Osteocyte (in vitro differentiated cells): ENCODE results near the gene AKNA. TPM values are rescaled to one million over a fixed set of nuclear protein-coding genes. Genes with fewer than 3 reads are reported as not detected.
A peak's percentile ranks its signal among the peaks of the same experiment; 100 is the strongest.

ENCODE experiments used
- DNase-seq: peaks from one replicate; pipeline ENCODE4 v3.0.0; 2021; ENCODE audit warnings: mixed read lengths; ENCODE audit not compliant: unreplicated experiment; ENCODE audit errors: extremely low spot score
- H3K27ac Mint-ChIP-seq: one replicate; pipeline ENCODE4 v1.8.0; 2021; ENCODE audit warnings: mild to moderate bottlenecking, mixed read lengths; ENCODE audit not compliant: unreplicated experiment
- H3K27me3 Mint-ChIP-seq: one replicate; pipeline ENCODE4 v1.8.0; 2021; ENCODE audit warnings: mixed read lengths; ENCODE audit not compliant: unreplicated experiment
- H3K36me3 Mint-ChIP-seq: one replicate; pipeline ENCODE4 v1.8.0; 2021; ENCODE audit warnings: mixed read lengths; ENCODE audit not compliant: unreplicated experiment
- H3K4me1 Mint-ChIP-seq: one replicate; pipeline ENCODE4 v1.8.0; 2021; ENCODE audit warnings: mixed read lengths; ENCODE audit not compliant: unreplicated experiment
- H3K4me3 Mint-ChIP-seq: one replicate; pipeline ENCODE4 v1.8.0; 2021; ENCODE audit warnings: mild to moderate bottlenecking, moderate library complexity, mixed read lengths; ENCODE audit not compliant: unreplicated experiment
- H3K9me3 Mint-ChIP-seq: one replicate; pipeline ENCODE4 v1.8.0; 2021; ENCODE audit warnings: mixed read lengths; ENCODE audit not compliant: unreplicated experiment
- total RNA-seq: library from RNA; stranded (reverse); gene quantifications from 2 replicates; pipeline ENCODE4 v1.2.1, GENCODE V29; 2021
- TF ChIP-seq, protein P1 (sequence below): fragments of 200-600 bp; sonication (generic); IDR thresholded peaks from 2 replicates; pipeline ENCODE4 v1.5.0; 2021; ENCODE audit warnings: antibody characterized with exemption, mild to moderate bottlenecking, moderate library complexity

Gene AKNA
- total RNA-seq, 1 donor from 2014 or later = 36.0 TPM

DNA sequence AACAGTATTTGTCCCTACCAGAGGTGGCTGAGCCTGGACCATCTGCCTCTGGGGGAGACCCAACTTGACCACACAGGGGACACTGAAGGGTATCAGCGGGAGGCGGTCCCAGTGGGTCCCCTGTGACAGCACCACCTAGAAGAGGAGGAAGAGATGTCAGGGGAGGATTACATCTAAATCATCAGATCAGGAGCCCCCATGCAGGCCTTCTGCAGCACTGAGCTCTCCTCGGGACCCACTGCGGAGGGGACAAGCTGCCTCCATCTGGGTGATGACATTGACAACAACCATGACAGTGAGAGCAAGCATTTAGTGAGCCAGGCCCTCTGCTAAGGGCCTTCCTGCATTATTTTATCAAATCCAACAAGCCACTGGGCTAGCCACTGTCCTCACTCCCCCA, 45.8 kb downstream of the AKNA start:
- Mint-ChIP-seq H3K4me1 (no peaks in the 10 kb centered on the region), H3K4me3 (no peak overlapping the region), H3K27ac (no peak overlapping the region), H3K9me3 (no peaks in the 10 kb centered on the region), H3K36me3 (peaks cover 58% of the 10 kb centered on the region), H3K27me3 (no peaks in the 10 kb centered on the region)
- TF ChIP-seq, protein P1, sequence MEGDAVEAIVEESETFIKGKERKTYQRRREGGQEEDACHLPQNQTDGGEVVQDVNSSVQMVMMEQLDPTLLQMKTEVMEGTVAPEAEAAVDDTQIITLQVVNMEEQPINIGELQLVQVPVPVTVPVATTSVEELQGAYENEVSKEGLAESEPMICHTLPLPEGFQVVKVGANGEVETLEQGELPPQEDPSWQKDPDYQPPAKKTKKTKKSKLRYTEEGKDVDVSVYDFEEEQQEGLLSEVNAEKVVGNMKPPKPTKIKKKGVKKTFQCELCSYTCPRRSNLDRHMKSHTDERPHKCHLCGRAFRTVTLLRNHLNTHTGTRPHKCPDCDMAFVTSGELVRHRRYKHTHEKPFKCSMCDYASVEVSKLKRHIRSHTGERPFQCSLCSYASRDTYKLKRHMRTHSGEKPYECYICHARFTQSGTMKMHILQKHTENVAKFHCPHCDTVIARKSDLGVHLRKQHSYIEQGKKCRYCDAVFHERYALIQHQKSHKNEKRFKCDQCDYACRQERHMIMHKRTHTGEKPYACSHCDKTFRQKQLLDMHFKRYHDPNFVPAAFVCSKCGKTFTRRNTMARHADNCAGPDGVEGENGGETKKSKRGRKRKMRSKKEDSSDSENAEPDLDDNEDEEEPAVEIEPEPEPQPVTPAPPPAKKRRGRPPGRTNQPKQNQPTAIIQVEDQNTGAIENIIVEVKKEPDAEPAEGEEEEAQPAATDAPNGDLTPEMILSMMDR = no peak
- no peak for DNase-seq

- no peak overlapping the region for H3K4me3 Mint-ChIP-seq
- DNase-seq = no peak
- H3K4me1 Mint-ChIP-seq = no peaks in the 10 kb centered on the region
- peaks cover 59% of the 10 kb centered on the region for H3K36me3 Mint-ChIP-seq
- H3K9me3 Mint-ChIP-seq = no peaks in the 10 kb centered on the region
- no peaks in the 10 kb centered on the region for H3K27me3 Mint-ChIP-seq
- no peak overlapping the region for H3K27ac Mint-ChIP-seq
- TF ChIP-seq, protein P1 = no peak
These were observed 46.5 kb downstream of the AKNA start for GRCh38 chr9:114341152-114341830.

- H3K27me3 Mint-ChIP-seq = no peaks in the 10 kb centered on the region
- peaks cover 51% of the 10 kb centered on the region for H3K36me3 Mint-ChIP-seq
- H3K27ac Mint-ChIP-seq = no peak overlapping the region
- H3K4me3 Mint-ChIP-seq = no peak overlapping the region
- no peak for DNase-seq
- TF ChIP-seq, protein P1 = peak; percentile 73
- no peaks in the 10 kb centered on the region for H3K4me1 Mint-ChIP-seq
- no peaks in the 10 kb centered on the region for H3K9me3 Mint-ChIP-seq
These were observed 48.5 kb downstream of the AKNA start for GRCh38 chr9:114339130-114339908.

GRCh38 chr9:114338187-114338586, 49.6 kb downstream of the AKNA start:
- Mint-ChIP-seq H3K27me3 (no peaks in the 10 kb centered on the region), H3K9me3 (no peaks in the 10 kb centered on the region), H3K4me3 (no peak overlapping the region), H3K4me1 (no peaks in the 10 kb centered on the region), H3K36me3 (peaks cover 44% of the 10 kb centered on the region), H3K27ac (no peak overlapping the region)
- TF ChIP-seq, protein P1 = no peak
- DNase-seq = no peak

DNA sequence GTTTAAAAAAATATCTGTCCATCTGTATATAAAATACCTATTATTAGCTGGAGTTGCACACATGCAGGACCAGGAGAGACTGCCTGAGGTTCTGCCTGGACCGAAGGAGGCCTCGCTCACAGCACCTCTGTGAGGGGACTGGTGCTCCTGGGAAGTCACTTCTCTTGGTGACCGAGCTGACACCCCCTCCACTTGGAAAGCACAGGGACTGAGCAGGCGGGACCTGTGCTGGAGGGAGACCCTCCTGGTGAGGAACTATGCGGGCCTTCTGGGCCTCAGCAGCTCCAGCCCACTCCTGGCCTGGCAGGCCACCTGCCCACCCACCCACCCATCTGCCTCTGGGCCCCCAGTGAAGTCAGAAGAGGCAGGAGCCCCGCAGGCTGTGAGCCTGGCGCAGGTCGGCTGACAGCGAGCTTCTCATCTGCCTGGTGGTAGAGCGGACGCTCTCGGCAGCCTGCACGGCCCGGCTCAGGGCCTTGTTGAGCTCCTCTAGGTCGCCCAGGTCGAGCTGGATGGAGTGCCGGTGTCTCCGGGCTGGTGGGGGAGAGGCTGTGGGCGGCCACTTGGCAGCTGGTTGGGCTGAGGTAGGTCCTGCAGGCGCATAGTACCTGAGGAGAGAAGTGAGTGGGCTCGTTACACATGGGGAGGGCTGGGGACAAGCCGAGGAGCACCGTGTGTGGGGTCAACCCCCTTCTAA, 50.9 kb downstream of the AKNA start:
- Mint-ChIP-seq H3K4me3 (no peak overlapping the region), H3K36me3 (peaks cover 38% of the 10 kb centered on the region), H3K27me3 (no peaks in the 10 kb centered on the region), H3K4me1 (no peaks in the 10 kb centered on the region), H3K9me3 (no peaks in the 10 kb centered on the region), H3K27ac (no peak overlapping the region)
- TF ChIP-seq, protein P1 = no peak
- no peak for DNase-seq
